ENCODE results near the gene FSD2.
"Not testable (repeated sequence)": the region's sequence is repeated elsewhere in the genome, so short reads cannot be mapped to it uniquely, and the experiment has no call there.

FSD2 gene

GRCh38 chr15:82798531-82799166, 7.2 kb downstream of the FSD2 start:
- no peak for DNase-seq (ENCODE audit: low read depth in 3 of 3, low spot score in 1 of 3)

- DNase-seq (ENCODE audit: low read depth in 3 of 3, low spot score in 1 of 3), result no peak
These were observed 7.8 kb downstream of the FSD2 start for GRCh38 chr15:82798104-82798503.

- DNase-seq (ENCODE audit: low read depth in 3 of 3, low spot score in 1 of 3), result no peak
These were observed 12.1 kb downstream of the FSD2 start for GRCh38 chr15:82793737-82794136.

GRCh38 chr15:82792068-82792467, 13.8 kb downstream of the FSD2 start:
- no peak for DNase-seq (ENCODE audit: low read depth in 3 of 3, low spot score in 1 of 3)

- DNase-seq (ENCODE audit: low read depth in 3 of 3, low spot score in 1 of 3), result no peak
These were observed 15.5 kb downstream of the FSD2 start for GRCh38 chr15:82790321-82790720.

GRCh38 chr15:82789491-82789890, 16.4 kb downstream of the FSD2 start:
- DNase-seq (ENCODE audit: low read depth in 3 of 3, low spot score in 1 of 3), result no peak

GRCh38 chr15:82788496-82788895, 17.4 kb downstream of the FSD2 start:
- DNase-seq (ENCODE audit: low read depth in 3 of 3, low spot score in 1 of 3), result no peak

- no peak for DNase-seq (ENCODE audit: low read depth in 3 of 3, low spot score in 1 of 3)
These were observed 24.5 kb downstream of the FSD2 start for GRCh38 chr15:82781349-82781748.

- no peak for DNase-seq (ENCODE audit: low read depth in 3 of 3, low spot score in 1 of 3)
These were observed 27.1 kb downstream of the FSD2 start for GRCh38 chr15:82778755-82779154.

GRCh38 chr15:82774496-82774895, 31.4 kb downstream of the FSD2 start:
- DNase-seq (ENCODE audit: low read depth in 3 of 3, low spot score in 1 of 3), result no peak

- DNase-seq (ENCODE audit: low read depth in 3 of 3, low spot score in 1 of 3), result no peak
These were observed 33.9 kb downstream of the FSD2 start for GRCh38 chr15:82771789-82772607.

GRCh38 chr15:82768414-82769054, 37.3 kb downstream of the FSD2 start:
- no peak for DNase-seq (ENCODE audit: low read depth in 3 of 3, low spot score in 1 of 3)

- DNase-seq (ENCODE audit: low read depth in 3 of 3, low spot score in 1 of 3), result no peak
These were observed 38.6 kb downstream of the FSD2 start for GRCh38 chr15:82767163-82767829.

- DNase-seq (ENCODE audit: low read depth in 3 of 3, low spot score in 1 of 3), result not testable (repeated sequence)
These were observed 39.7 kb downstream of the FSD2 start for GRCh38 chr15:82766201-82766600.

- no peak for DNase-seq (ENCODE audit: low read depth in 3 of 3, low spot score in 1 of 3)
These were observed 41.1 kb downstream of the FSD2 start for GRCh38 chr15:82764740-82765139.

- DNase-seq (ENCODE audit: low read depth in 3 of 3, low spot score in 1 of 3), result no peak
These were observed 41.8 kb downstream of the FSD2 start for GRCh38 chr15:82764117-82764490.

- no peak for DNase-seq (ENCODE audit: low read depth in 3 of 3, low spot score in 1 of 3)
These were observed 42.3 kb downstream of the FSD2 start for GRCh38 chr15:82763361-82764116.

GRCh38 chr15:82751308-82751707, 54.6 kb downstream of the FSD2 start:
- no peak for DNase-seq (ENCODE audit: low read depth in 3 of 3, low spot score in 1 of 3)

- no peak for DNase-seq (ENCODE audit: low read depth in 3 of 3, low spot score in 1 of 3)
These were observed 55.1 kb downstream of the FSD2 start for GRCh38 chr15:82750831-82751180.

GRCh38 chr15:82749951-82750830, 55.7 kb downstream of the FSD2 start:
- DNase-seq (ENCODE audit: low read depth in 3 of 3, low spot score in 1 of 3), result peak; percentile 53 to 71 (median 64)

All from stimulated activated CD4-positive, alpha-beta T cell treated with anti-CD3 and anti-CD28 coated beads, TNF-alpha, amount 100 ng/mL, for 1 hour (primary cell).